ENCODE results near the gene TCN2.
A peak's percentile ranks its signal among the peaks of the same experiment; 100 is the strongest.
"Not testable (repeated sequence)": the region's sequence is repeated elsewhere in the genome, so short reads cannot be mapped to it uniquely, and the experiment has no call there.

Gene TCN2

DNA sequence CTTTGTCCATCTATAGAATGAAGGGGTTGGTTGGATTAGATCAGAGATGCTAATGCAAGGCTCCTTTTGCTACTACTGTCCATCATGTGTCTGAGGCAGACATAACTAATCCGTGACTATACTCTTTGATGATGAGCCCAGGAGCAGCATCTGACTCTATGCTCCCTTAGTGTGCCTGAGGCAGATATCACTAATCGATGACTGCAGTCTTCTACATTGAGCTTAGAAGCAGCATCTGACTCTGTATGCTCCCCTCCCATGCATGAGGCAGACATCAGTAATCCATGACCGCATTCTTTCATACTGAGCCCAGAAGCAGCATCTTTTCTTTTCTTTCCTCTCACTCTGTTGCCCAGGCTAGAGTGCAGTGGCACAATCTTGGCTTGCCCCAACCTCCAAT, 4.2 kb downstream of the TCN2 start:
- no peaks in the 10 kb centered on the region for H3K9me3 ChIP-seq (ENCODE audit: control insufficient read depth, insufficient read depth, low read length)
- H3K4me1 ChIP-seq (ENCODE audit: insufficient read depth, low read length) = peaks cover 17% of the 10 kb centered on the region; the same call in 1 of the 2 replicates
- H3K36me3 ChIP-seq (ENCODE audit: insufficient read depth, low read length) = peaks cover 8% of the 10 kb centered on the region; the same call in 1 of the 2 replicates
- H3K9ac ChIP-seq (ENCODE audit: low read depth, low read length) = no peak overlapping the region

DNA sequence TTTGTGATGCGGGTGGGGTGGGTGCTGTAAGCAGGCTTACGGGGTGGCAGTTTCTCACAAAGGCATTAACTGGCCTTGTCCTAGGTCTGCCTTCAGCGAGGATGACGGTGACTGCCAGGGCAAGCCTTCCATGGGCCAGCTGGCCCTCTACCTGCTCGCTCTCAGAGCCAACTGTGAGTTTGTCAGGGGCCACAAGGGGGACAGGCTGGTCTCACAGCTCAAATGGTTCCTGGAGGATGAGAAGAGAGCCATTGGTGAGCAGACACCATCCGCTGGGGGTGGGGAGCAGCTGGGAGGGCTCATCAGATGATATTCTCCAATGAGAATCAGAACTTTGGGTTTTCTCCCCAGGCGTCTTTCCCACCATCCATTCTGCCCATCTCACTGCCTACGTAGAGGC, 5.8 kb downstream of the TCN2 start:
- peaks cover 15% of the 10 kb centered on the region; the same call in 1 of the 2 replicates for H3K4me1 ChIP-seq (ENCODE audit: insufficient read depth, low read length)
- peaks cover 12% of the 10 kb centered on the region; the same call in 1 of the 2 replicates for H3K36me3 ChIP-seq (ENCODE audit: insufficient read depth, low read length)
- H3K9me3 ChIP-seq (ENCODE audit: control insufficient read depth, insufficient read depth, low read length) = no peaks in the 10 kb centered on the region
- no peak overlapping the region for H3K9ac ChIP-seq (ENCODE audit: low read depth, low read length)

GRCh38 chr22:30614268-30614667, 7.3 kb downstream of the TCN2 start:
- Histone ChIP-seq H3K36me3 (ENCODE audit: insufficient read depth, low read length) (peaks cover 13% of the 10 kb centered on the region; the same call in 1 of the 2 replicates), H3K9me3 (ENCODE audit: control insufficient read depth, insufficient read depth, low read length) (no peaks in the 10 kb centered on the region), H3K9ac (ENCODE audit: low read depth, low read length) (no peak overlapping the region), H3K4me1 (ENCODE audit: insufficient read depth, low read length) (peaks cover 8% of the 10 kb centered on the region; the same call in 1 of the 2 replicates)

- peaks cover 13% of the 10 kb centered on the region; the same call in 1 of the 2 replicates for H3K36me3 ChIP-seq (ENCODE audit: insufficient read depth, low read length)
- H3K4me1 ChIP-seq (ENCODE audit: insufficient read depth, low read length) = peaks cover 4% of the 10 kb centered on the region; the same call in 1 of the 2 replicates
- no peak overlapping the region for H3K9ac ChIP-seq (ENCODE audit: low read depth, low read length)
- H3K9me3 ChIP-seq (ENCODE audit: control insufficient read depth, insufficient read depth, low read length) = no peaks in the 10 kb centered on the region
Observed at GRCh38 chr22:30614879-30615278, 7.9 kb downstream of the TCN2 start.

DNA sequence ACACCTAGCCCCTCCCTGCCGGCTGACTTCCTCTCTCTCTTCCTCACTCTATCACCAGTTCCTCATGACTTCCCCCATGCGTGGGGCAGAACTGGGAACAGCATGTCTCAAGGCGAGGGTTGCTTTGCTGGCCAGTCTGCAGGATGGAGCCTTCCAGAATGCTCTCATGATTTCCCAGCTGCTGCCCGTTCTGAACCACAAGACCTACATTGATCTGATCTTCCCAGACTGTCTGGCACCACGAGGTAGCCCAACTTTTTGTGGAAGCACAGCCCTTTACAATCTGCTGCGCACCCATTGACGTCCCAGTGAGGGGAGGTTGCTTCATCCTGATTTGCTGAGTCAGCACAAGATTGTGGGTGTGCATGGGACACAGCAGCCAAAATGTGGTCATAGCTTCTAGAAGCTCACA, 8.6 kb downstream of the TCN2 start:
- no peaks in the 10 kb centered on the region for H3K4me1 ChIP-seq (ENCODE audit: insufficient read depth, low read length)

DNA sequence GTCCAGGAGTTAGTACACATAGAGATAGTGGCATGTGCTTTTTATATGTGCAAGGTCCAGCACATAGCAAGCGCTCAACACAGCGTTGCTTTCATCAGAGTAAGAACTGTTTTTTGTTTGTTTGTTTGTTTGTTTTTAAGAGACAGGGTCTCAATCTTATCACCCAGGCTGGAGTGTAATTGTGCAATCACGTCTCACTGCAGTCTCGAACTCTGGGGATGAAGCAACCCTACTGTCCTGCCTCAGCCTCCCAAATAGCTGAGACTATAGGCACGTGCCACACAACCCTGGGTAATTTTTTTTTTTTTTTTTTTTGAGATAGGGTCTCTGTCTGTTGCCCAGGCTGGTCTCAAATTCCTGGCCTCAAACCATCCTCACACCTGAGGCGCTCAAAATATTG, 10.8 kb downstream of the TCN2 start:
- H3K36me3 ChIP-seq (ENCODE audit: insufficient read depth, low read length) = peaks cover 12% of the 10 kb centered on the region; the same call in 1 of the 2 replicates
- H3K4me1 ChIP-seq (ENCODE audit: insufficient read depth, low read length) = no peaks in the 10 kb centered on the region
- H3K9me3 ChIP-seq (ENCODE audit: control insufficient read depth, insufficient read depth, low read length) = no peaks in the 10 kb centered on the region
- H3K9ac ChIP-seq (ENCODE audit: low read depth, low read length) = no peak overlapping the region

More for the DNA sequence above, 8.6 kb downstream of the TCN2 start:
- Histone ChIP-seq H3K9me3 (ENCODE audit: control insufficient read depth, insufficient read depth, low read length) (no peaks in the 10 kb centered on the region), H3K9ac (ENCODE audit: low read depth, low read length) (no peak overlapping the region), H3K36me3 (ENCODE audit: insufficient read depth, low read length) (peaks cover 13% of the 10 kb centered on the region; the same call in 1 of the 2 replicates)

GRCh38 chr22:30619909-30620308, 12.9 kb downstream of the TCN2 start:
- H3K9ac ChIP-seq (ENCODE audit: low read depth, low read length); H3K36me3 ChIP-seq (ENCODE audit: insufficient read depth, low read length); H3K9me3 ChIP-seq (ENCODE audit: control insufficient read depth, insufficient read depth, low read length); H3K4me1 ChIP-seq (ENCODE audit: insufficient read depth, low read length): not testable (repeated sequence)

- H3K36me3 ChIP-seq (ENCODE audit: insufficient read depth, low read length) = peaks cover 3% of the 10 kb centered on the region; the same call in 1 of the 2 replicates
- no peaks in the 10 kb centered on the region for H3K9me3 ChIP-seq (ENCODE audit: control insufficient read depth, insufficient read depth, low read length)
- H3K9ac ChIP-seq (ENCODE audit: low read depth, low read length) = no peak overlapping the region
- H3K4me1 ChIP-seq (ENCODE audit: insufficient read depth, low read length) = no peaks in the 10 kb centered on the region
Observed at GRCh38 chr22:30626413-30626812, 19.4 kb downstream of the TCN2 start.

DNA sequence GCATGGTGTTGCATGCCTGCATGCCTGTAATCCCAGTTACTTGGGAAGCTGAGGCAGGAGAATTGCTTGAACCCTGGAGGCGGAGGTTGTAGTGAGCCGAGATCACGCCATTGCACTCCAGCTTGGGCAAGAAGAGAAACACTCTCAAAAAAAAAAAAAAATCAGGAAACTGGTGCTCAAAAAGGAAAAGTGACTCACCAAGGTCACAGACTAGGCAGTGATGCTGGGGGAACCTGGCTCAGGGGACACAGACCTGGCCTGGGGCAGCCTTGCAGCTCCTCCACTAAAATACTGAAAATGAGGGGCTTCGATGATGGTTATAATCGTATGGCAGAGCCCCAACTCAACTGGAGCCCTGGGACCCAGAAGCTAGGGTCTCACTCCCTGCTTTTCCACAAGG, 20.5 kb downstream of the TCN2 start:
- Histone ChIP-seq H3K36me3 (ENCODE audit: insufficient read depth, low read length) (peaks cover 2% of the 10 kb centered on the region; the same call in 1 of the 2 replicates), H3K9me3 (ENCODE audit: control insufficient read depth, insufficient read depth, low read length) (no peaks in the 10 kb centered on the region), H3K4me1 (ENCODE audit: insufficient read depth, low read length) (no peaks in the 10 kb centered on the region), H3K9ac (ENCODE audit: low read depth, low read length) (no peak overlapping the region)

DNA sequence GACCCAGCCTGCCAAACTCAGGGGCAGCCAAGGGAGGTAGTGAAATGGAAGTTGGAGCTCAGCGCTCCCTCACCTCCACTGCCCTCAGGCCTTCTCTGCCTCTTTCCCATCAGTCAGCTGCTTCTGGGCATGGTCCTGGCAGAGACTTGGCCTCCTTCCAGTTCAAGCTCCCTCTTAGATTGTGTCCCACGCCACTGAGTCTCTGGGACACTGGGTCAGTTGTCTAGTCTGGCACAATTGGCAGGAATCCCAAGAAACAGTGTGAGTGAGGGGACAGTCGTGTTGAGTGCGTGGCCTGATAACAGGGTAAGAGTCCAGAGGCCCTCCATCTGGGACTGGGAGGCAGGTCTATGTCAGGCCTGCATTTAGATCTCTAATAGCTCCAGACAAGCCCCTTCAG, 21.5 kb downstream of the TCN2 start:
- no peak overlapping the region for H3K9ac ChIP-seq (ENCODE audit: low read depth, low read length)
- H3K4me1 ChIP-seq (ENCODE audit: insufficient read depth, low read length) = no peaks in the 10 kb centered on the region
- H3K9me3 ChIP-seq (ENCODE audit: control insufficient read depth, insufficient read depth, low read length) = no peaks in the 10 kb centered on the region
- H3K36me3 ChIP-seq (ENCODE audit: insufficient read depth, low read length) = no peaks in the 10 kb centered on the region

GRCh38 chr22:30631469-30631868, 24.5 kb downstream of the TCN2 start:
- H3K36me3 ChIP-seq (ENCODE audit: insufficient read depth, low read length); H3K4me1 ChIP-seq (ENCODE audit: insufficient read depth, low read length); H3K9ac ChIP-seq (ENCODE audit: low read depth, low read length); H3K9me3 ChIP-seq (ENCODE audit: control insufficient read depth, insufficient read depth, low read length): not testable (repeated sequence)

DNA sequence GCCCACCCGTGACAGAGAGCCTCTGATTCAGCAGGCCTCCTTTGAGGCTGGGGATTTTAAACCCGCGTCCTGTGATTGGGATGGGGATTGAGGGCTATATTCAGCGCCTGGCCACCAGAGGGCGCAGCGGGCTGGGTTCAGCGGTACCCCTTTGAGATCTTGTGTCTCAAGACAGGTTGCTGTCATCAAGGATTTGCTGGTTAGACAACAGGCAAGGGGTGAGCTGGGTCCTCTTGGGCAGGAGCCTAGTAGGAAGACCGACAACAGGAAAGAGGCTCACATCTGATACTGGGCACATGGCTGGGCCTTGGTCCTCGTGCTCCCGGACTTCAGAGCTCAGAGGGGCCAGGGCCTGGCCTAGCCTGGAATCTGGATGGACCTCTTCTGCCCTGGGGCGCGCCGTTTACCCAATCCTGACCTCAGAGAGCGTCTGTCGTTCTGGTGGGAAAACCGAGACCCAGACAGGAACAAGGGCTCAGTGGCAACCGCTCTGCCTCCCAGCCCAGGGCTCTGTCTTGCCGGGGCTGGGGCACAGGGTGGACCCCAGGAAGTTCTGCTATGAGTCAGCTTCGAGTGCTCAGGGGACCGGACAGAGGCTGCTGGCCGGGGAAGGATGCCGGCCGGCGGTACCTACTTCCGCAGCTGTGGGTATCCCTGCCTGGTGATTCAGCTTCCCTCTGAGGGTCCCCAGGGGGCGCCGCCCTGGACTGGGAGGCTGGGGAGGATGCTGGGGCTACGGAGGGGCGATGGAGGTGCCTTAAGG, 27.7 kb downstream of the TCN2 start:
- H3K9me3 ChIP-seq (ENCODE audit: control insufficient read depth, insufficient read depth, low read length) = no peaks in the 10 kb centered on the region
- no peaks in the 10 kb centered on the region for H3K36me3 ChIP-seq (ENCODE audit: insufficient read depth, low read length)
- peak overlapping the region; percentile 53; the same call in 1 of the 2 replicates for H3K9ac ChIP-seq (ENCODE audit: low read depth, low read length)
- no peaks in the 10 kb centered on the region; the same call in 1 of the 2 replicates for H3K4me1 ChIP-seq (ENCODE audit: insufficient read depth, low read length)

DNA sequence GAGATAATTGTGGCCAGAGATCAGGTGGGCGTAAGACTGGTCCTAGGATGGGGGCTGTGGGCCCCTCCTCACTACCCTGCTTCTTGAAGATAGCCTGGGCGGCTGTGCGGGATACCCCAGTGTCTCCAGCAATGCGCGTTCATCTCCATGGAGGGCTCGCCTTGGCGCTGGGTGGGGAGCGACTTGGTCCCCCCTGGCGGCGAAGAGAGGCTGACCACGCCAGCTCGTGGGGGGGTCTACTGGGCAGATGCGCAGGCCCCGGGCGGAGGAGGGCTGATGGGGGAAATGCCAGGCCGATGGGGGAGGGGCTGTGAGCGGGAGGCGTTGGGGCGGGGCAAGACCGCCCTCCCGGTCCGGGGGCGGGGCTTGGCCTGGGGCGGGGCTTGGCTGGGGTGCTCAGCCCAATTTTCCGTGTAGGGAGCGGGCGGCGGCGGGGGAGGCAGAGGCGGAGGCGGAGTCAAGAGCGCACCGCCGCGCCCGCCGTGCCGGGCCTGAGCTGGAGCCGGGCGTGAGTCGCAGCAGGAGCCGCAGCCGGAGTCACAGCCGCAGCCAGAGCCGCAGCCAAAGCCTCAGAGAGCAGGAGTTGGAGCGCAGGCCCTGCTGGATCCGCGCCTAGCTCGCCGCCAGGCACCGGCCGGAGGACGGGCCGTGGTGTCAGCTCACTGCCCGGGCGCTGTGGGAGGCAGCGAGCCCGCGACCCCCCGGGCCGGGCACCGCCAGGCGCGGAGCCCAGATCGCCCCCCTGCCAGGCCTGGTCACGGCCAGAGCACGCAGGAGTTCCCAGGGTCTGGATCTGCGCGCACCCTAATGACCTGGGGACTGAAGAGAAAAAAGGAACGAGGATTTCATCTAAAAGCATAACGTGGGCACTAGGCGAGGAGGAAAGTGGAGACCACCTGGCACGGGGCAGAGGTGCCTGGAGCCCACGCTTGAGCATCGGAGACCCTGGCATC, 28.6 kb downstream of the TCN2 start, which contains the start of gene SLC35E4:
SLC35E4 (plus strand) TSS at position 509 of the 953 bp plus-strand sequence. CDS start 670 bp downstream, outside the sequence.
- Histone ChIP-seq H3K4me1 (ENCODE audit: insufficient read depth, low read length) (no peaks in the 10 kb centered on the region; the same call in 1 of the 2 replicates), H3K9ac (ENCODE audit: low read depth, low read length) (peak within 1 kb of the TSS; percentile 85), H3K36me3 (ENCODE audit: insufficient read depth, low read length) (no peaks in the 10 kb centered on the region), H3K9me3 (ENCODE audit: control insufficient read depth, insufficient read depth, low read length) (no peaks in the 10 kb centered on the region)

All from ES-I3 (cell line).